Adrenal gland (tissue), 12 donors: Measurements from ENCODE around the gene DCX. TPM values are rescaled to one million over a fixed set of nuclear protein-coding genes. Genes with fewer than 3 reads are reported as not detected.

Experiments
- DNase-seq, 7 donors: peaks; one replicate each; pipeline ENCODE4 v3.0.0-alpha.2; 2019 to 2020
- H3K27ac ChIP-seq, 5 donors: fragments of 200-600 bp; sonication (generic) in 4 of 5; 1 replicate in 3 of 5; 2 replicates in 2 of 5; pipeline versions ENCODE4 v1.5.1 to v1.8.0; 2016 to 2020; ENCODE audit warnings: mild to moderate bottlenecking in 1 of 5
- H3K27me3 ChIP-seq: fragments of 200-600 bp; 2 replicates; pipeline ENCODE4 v1.8.0; 2021
- H3K36me3 ChIP-seq, 2 donors: fragments of 200-600 bp; replicated peaks in 1 of 2; 1 replicate in 1 of 2; 2 replicates in 1 of 2; pipeline versions ENCODE4 v1.5.1 to v1.8.0; 2018 to 2022
- H3K4me1 ChIP-seq, 2 donors: fragments of 200-600 bp; replicated peaks in 1 of 2; 1 replicate in 1 of 2; 2 replicates in 1 of 2; pipeline versions ENCODE4 v1.5.1 to v1.8.0; 2018 to 2021
- H3K4me3 ChIP-seq, 4 donors: fragments of 200-600 bp; sonication (generic) in 3 of 4; one replicate each; pipeline ENCODE4 v1.5.1; 2016 to 2018
- H3K9me3 ChIP-seq, 3 donors: fragments of 200-600 bp; sonication (generic) in 1 of 3; replicated peaks in 1 of 3; 1 replicate in 2 of 3; 2 replicates in 1 of 3; pipeline versions ENCODE4 v1.5.1 to v1.8.0; 2016 to 2021
- POLR2A ChIP-seq, 2 donors: fragments of 450-650 bp; IDR thresholded peaks; one replicate each; pipeline ENCODE4 v1.6.1; 2017; ENCODE audit warnings: antibody characterized with exemption in 2 of 2, mild to moderate bottlenecking in 2 of 2, moderate library complexity in 1 of 2
- WGBS, 4 donors: extraction: QIAGEN DNeasy Blood & Tissue Kit in 2 of 4; methylation state at CpG; one replicate each; pipeline versions ENCODE4 v1.1.5 to v1.1.7; 2013 to 2017; 5-methylcytosine and 5-hydroxymethylcytosine counted together
- intact Hi-C, 2 donors: fragments of 100-400 bp; cut with DNase I; formaldehyde crosslinking; loops; one replicate each; pipeline versions ENCODE4 v1.14.1 to v1.15.0; 2022 to 2023
- polyA plus RNA-seq, 3 donors: library from polyadenylated mRNA; stranded (reverse); fragments of 200-250 nt in 2 of 3; fragments of 350-450 nt in 1 of 3; fragmentation: Illumina TruSeq in 1 of 3; extraction: RNeasy Lipid Tissue Mini Kit (QIAGEN cat#74804) in 1 of 3; gene quantifications; one replicate each; pipeline ENCODE4 v1.2.3, GENCODE V29; 2013 to 2014
- total RNA-seq, 9 donors: library from RNA; depleted of rRNA in 4 of 9; stranded (reverse); fragments of >200 nt in 4 of 9; fragments of 120-200 nt in 1 of 9; fragmentation: NEBNext Ultra II Directional in 1 of 9; extraction: Animal tissue kit (Norgen Biotek cat#: 25700) in 1 of 9; gene quantifications; one replicate each; pipeline versions ENCODE4 v1.1.0 to v1.2.4, GENCODE V29; 2013 to 2023
- TF ChIP-seq, protein P1 (sequence below), 6 experiments: fragments of 450-650 bp in 4 of 6; fragments of 200-600 bp in 2 of 6; sonication (generic) in 1 of 6; IDR thresholded peaks; 1 replicate in 5 of 6; 2 replicates in 1 of 6; pipeline versions ENCODE4 v1.5.1 to v1.8.0; 2016 to 2021; ENCODE audit warnings: antibody characterized with exemption in 6 of 6, mild to moderate bottlenecking in 2 of 6, moderate library complexity in 1 of 6
- donor health status: healthy with polysubstance abuse.
- donor health status: Bipolar disorder and iron deficiency.
- donor health status: DM: yes; HTN: yes; CAD: no.
- donor health status: DM: no; HTN: no; CAD: no.
- donor health status: DM: no; HTN: no; CAD: no.
- donor health status: DM: yes; HTN: yes; CAD: no.

The DCX gene
- total and polyA plus RNA-seq, 12 donors = 0.04 to 2.9 (median 0.24) TPM; not detected in 5

DNA sequence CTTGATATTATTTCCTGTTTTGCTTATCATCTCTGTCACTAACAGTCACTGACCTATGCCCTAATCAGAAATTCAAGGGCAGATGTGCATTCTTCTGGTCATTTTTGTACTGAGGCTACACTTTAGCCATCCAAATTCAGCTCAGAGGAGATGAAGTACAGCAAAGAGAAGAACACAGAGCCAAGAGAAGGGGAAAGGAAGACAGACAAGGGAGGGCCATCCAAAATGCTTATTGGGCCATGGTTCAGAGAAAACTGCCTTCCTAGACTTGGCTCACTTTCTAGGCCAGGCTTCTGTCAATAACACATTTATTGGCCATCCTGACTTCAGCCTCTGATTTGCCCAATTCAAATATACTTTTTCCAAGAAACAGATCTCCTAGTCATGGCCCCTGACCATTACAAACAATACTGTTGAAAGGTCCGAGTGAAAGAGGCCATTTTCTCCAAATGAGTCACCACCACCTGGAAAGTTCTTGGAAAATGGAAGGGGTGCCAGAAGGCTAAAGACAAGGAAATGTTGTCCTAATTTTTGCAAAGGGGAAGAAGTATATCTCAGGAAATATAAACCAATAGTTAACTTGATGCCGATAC is 56.4 kb downstream of the DCX start:
- intact Hi-C loops = no loop called here
- TF ChIP-seq, protein P1, sequence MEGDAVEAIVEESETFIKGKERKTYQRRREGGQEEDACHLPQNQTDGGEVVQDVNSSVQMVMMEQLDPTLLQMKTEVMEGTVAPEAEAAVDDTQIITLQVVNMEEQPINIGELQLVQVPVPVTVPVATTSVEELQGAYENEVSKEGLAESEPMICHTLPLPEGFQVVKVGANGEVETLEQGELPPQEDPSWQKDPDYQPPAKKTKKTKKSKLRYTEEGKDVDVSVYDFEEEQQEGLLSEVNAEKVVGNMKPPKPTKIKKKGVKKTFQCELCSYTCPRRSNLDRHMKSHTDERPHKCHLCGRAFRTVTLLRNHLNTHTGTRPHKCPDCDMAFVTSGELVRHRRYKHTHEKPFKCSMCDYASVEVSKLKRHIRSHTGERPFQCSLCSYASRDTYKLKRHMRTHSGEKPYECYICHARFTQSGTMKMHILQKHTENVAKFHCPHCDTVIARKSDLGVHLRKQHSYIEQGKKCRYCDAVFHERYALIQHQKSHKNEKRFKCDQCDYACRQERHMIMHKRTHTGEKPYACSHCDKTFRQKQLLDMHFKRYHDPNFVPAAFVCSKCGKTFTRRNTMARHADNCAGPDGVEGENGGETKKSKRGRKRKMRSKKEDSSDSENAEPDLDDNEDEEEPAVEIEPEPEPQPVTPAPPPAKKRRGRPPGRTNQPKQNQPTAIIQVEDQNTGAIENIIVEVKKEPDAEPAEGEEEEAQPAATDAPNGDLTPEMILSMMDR (IDR thresholded peaks at IDR 0.05) = no peak
- no peak for TF ChIP-seq POLR2A (IDR thresholded peaks at IDR 0.05)
- peaks cover 14% of the 10 kb centered on the region for H3K27me3 ChIP-seq
- no peak for DNase-seq
- H3K27ac ChIP-seq = no peak overlapping the region
- H3K36me3 ChIP-seq = no peaks in the 10 kb centered on the region
- H3K4me1 ChIP-seq = no peaks in the 10 kb centered on the region
- WGBS, 4 donors = 56 to 70% (median 65%) methylated on average over 2 of the region's 2 CpGs
- no peak overlapping the region for H3K4me3 ChIP-seq
- no peaks in the 10 kb centered on the region for H3K9me3 ChIP-seq

DNA sequence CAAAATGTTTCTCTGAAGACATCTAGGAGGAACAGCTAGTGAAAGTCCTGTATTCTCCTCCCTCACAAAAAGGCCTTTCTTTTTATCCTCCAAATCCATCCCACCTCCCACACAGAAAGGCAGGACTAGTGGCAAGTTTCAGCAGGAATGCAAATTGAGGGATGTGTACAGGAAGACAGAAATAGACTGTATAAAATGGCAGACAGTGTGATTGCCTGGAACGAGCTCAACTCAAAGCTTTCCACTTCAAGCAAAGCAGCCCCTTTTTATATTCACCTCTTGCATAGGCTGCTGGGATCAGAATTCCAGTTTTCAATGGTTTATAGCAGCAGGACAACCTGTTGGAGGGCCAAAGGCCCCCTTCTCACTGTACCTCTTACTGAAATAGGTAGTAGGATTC is 57.5 kb downstream of the DCX start:
- TF ChIP-seq POLR2A (IDR thresholded peaks at IDR 0.05) = no peak
- TF ChIP-seq, protein P1 (IDR thresholded peaks at IDR 0.05) = no peak
- intact Hi-C loops = no loop called here
- H3K36me3 ChIP-seq = no peaks in the 10 kb centered on the region
- no peak overlapping the region for H3K27ac ChIP-seq
- H3K9me3 ChIP-seq = no peaks in the 10 kb centered on the region
- no peak for DNase-seq
- no peak overlapping the region for H3K4me3 ChIP-seq
- peaks cover 14% of the 10 kb centered on the region for H3K27me3 ChIP-seq
- WGBS, 4 donors = 41 to 67% (median 64%) methylated on average over 1 of the region's 1 CpG
- H3K4me1 ChIP-seq = no peaks in the 10 kb centered on the region

DNA sequence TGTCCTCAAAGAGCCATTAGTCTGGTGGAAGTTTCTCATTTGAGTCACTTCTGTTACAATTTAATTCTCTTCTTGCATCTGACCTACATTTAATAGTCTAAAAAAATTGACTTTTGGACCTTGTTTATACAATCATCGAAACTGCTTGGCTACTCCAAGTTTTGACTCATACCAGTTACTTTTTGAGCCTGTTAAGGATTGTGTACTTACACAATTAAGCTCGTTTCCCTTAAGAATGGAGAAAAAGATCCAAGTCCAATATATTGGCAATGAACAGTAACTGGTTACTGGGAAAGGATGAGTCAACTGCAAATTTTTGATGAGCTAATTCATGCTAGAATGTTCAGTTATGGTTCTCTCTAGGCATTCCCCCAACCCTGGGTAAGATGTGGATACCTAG is 58.2 kb downstream of the DCX start:
- DNase-seq = no peak
- no peak for TF ChIP-seq POLR2A (IDR thresholded peaks at IDR 0.05)
- TF ChIP-seq, protein P1 (IDR thresholded peaks at IDR 0.05) = no peak
- Histone ChIP-seq H3K9me3 (no peaks in the 10 kb centered on the region), H3K27me3 (peaks cover 14% of the 10 kb centered on the region), H3K27ac (no peak overlapping the region), H3K4me3 (no peak overlapping the region), H3K36me3 (no peaks in the 10 kb centered on the region), H3K4me1 (no peaks in the 10 kb centered on the region)
- intact Hi-C loops = no loop called here
- WGBS, 4 donors = 18 to 38% (median 34%) methylated on average over 2 of the region's 2 CpGs

DNA sequence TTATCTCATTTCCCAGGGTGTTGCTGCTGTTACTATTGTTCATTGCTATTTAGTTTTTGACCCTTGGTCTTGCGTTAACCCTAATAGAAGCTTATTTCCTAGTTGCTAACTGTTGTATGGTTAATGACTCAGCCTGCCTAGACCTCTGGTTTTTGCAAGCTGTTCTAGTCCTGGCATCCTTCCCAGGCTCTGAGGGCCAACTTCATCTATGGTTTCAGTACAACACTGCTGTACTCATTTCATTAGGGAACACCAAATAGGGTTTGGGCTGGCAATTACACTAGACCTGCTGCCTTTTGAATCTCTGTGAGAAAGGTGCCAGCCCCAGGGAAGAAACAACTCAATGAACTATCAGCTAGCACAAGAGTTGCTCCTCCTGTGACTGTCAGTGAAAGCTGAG is 59.6 kb downstream of the DCX start:
- Histone ChIP-seq H3K27me3 (peaks cover 7% of the 10 kb centered on the region), H3K4me1 (no peaks in the 10 kb centered on the region), H3K4me3 (no peak overlapping the region), H3K36me3 (no peaks in the 10 kb centered on the region), H3K27ac (no peak overlapping the region), H3K9me3 (no peaks in the 10 kb centered on the region)
- WGBS, 4 donors = 63 to 86% (median 69%) methylated on average over 1 of the region's 1 CpG
- intact Hi-C loops = no loop called here
- peak; percentile 9 to 78 (median 21) for DNase-seq
- TF ChIP-seq POLR2A (IDR thresholded peaks at IDR 0.05) = no peak
- TF ChIP-seq, protein P1 (IDR thresholded peaks at IDR 0.05) = no peak
